ENCODE measurements around the gene TP53INP2. TPM values are rescaled to one million over a fixed set of nuclear protein-coding genes. Genes with fewer than 3 reads are reported as not detected.

The TP53INP2 gene
- total RNA-seq, 1 experiment from 2014 or later, result 29.7 TPM

DNA sequence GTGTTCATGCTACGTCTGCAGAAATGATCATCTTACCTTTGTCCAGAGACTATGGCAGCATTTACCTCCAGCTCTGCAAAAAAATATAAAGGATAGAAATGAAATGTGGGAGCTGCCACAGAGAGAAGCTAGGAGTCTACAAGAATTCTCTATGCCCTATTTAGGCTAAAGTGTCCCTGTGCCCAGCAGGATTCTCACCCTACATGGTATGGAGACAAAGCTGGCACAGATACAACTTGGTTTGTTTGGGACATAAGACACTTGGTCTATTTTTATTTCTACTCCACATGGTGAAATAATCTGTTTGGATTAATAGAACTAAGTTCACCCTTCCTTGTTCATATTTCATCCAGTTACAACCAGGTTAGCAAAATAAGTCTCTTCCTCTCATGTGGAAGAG lies 28.4 kb downstream of the TP53INP2 start:
- TF ChIP-seq, protein P1, sequence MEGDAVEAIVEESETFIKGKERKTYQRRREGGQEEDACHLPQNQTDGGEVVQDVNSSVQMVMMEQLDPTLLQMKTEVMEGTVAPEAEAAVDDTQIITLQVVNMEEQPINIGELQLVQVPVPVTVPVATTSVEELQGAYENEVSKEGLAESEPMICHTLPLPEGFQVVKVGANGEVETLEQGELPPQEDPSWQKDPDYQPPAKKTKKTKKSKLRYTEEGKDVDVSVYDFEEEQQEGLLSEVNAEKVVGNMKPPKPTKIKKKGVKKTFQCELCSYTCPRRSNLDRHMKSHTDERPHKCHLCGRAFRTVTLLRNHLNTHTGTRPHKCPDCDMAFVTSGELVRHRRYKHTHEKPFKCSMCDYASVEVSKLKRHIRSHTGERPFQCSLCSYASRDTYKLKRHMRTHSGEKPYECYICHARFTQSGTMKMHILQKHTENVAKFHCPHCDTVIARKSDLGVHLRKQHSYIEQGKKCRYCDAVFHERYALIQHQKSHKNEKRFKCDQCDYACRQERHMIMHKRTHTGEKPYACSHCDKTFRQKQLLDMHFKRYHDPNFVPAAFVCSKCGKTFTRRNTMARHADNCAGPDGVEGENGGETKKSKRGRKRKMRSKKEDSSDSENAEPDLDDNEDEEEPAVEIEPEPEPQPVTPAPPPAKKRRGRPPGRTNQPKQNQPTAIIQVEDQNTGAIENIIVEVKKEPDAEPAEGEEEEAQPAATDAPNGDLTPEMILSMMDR (IDR thresholded peaks at IDR 0.05; ENCODE audit: insufficient read depth in 1 of 2, low read depth in 1 of 2, low read length in 1 of 2, severe bottlenecking in 1 of 2, unreplicated experiment in 1 of 2), result no peak
- Mint-ChIP-seq H3K9me3 (ENCODE audit: unreplicated experiment) (no peaks in the 10 kb centered on the region), H3K36me3 (ENCODE audit: insufficient read depth, unreplicated experiment) (peaks cover 43% of the 10 kb centered on the region), H3K27me3 (ENCODE audit: insufficient read depth, unreplicated experiment) (no peaks in the 10 kb centered on the region), H3K4me3 (ENCODE audit: unreplicated experiment) (no peak overlapping the region), H3K27ac (ENCODE audit: unreplicated experiment) (no peak overlapping the region), H3K4me1 (ENCODE audit: low read depth, unreplicated experiment) (no peaks in the 10 kb centered on the region)
- intact Hi-C loops (cut with micrococcal nuclease; ENCODE audit: unreplicated experiment), result no loop called here
- Histone ChIP-seq H3K4me1 (no peaks in the 10 kb centered on the region), H3K36me3 (ENCODE audit: control insufficient read depth, insufficient read depth, low read length) (peaks cover 2% of the 10 kb centered on the region), H3K9me3 (no peaks in the 10 kb centered on the region), H3K4me3 (ENCODE audit: low read depth, low read length) (no peak overlapping the region), H3K27me3 (replicated peaks; ENCODE audit: control insufficient read depth, insufficient read depth, low read length) (no peaks in the 10 kb centered on the region)
- ChIA-PET CTCF (interaction anchor here (1.6 kb wide), 1 partner anchor 37 kb away, joined by 10 read pairs; no protein-coding TSS in a partner anchor), POLR2A (no interaction called here)
- no TSS peak for BruUV-seq (replicated peaks)
- DNase-seq, result no peak

DNA sequence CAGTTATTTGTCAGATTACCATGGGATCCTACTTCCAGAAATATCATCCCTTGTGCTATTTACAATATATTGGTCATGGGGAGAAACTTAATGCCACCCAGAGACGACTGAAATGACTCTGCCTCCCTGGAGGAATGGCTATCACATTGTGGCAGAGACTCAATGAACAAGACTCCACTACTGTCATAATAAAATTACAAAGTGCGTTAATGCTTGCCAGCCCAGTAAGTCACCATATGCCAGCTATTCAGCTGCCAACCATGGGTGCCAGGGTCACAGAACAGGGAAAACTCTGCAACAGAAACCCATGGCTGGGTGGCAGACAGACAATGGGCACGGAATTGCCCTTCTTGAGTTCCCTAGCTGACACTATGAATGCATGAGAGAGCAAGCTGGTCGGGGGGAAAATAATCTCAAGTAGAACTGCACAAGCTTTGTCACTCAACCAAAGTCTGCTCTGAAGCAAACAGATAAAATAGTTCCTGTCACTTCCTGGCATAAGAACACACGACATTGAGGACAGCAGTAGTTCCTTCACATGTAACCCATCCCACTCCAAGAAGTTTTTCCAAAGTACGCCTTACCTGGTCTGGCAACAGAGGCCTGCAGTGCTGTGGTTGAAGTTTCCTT lies 32.1 kb downstream of the TP53INP2 start:
- TF ChIP-seq, protein P1 (IDR thresholded peaks at IDR 0.05; ENCODE audit: insufficient read depth in 1 of 2, low read depth in 1 of 2, low read length in 1 of 2, severe bottlenecking in 1 of 2, unreplicated experiment in 1 of 2), result no peak
- H3K36me3 ChIP-seq (ENCODE audit: control insufficient read depth, insufficient read depth, low read length), result peaks cover 7% of the 10 kb centered on the region
- H3K9me3 ChIP-seq, result no peaks in the 10 kb centered on the region
- no peak overlapping the region for H3K4me3 Mint-ChIP-seq (ENCODE audit: unreplicated experiment)
- no peaks in the 10 kb centered on the region for H3K4me1 ChIP-seq
- H3K4me3 ChIP-seq (ENCODE audit: low read depth, low read length), result no peak overlapping the region
- intact Hi-C loops (cut with micrococcal nuclease; ENCODE audit: unreplicated experiment), result no loop called here
- H3K9me3 Mint-ChIP-seq (ENCODE audit: unreplicated experiment), result no peaks in the 10 kb centered on the region
- H3K27me3 ChIP-seq (replicated peaks; ENCODE audit: control insufficient read depth, insufficient read depth, low read length), result no peaks in the 10 kb centered on the region
- DNase-seq, result no peak
- CTCF ChIA-PET, result no interaction called here
- POLR2A ChIA-PET, result interaction anchor here (0.6 kb wide), 1 partner anchor 33 kb away, joined by 4 read pairs; no protein-coding TSS in a partner anchor
- H3K4me1 Mint-ChIP-seq (ENCODE audit: low read depth, unreplicated experiment), result no peaks in the 10 kb centered on the region
- peaks cover 61% of the 10 kb centered on the region for H3K36me3 Mint-ChIP-seq (ENCODE audit: insufficient read depth, unreplicated experiment)
- no TSS peak for BruUV-seq (replicated peaks)
- H3K27ac Mint-ChIP-seq (ENCODE audit: unreplicated experiment), result no peak overlapping the region
- no peaks in the 10 kb centered on the region for H3K27me3 Mint-ChIP-seq (ENCODE audit: insufficient read depth, unreplicated experiment)

DNA sequence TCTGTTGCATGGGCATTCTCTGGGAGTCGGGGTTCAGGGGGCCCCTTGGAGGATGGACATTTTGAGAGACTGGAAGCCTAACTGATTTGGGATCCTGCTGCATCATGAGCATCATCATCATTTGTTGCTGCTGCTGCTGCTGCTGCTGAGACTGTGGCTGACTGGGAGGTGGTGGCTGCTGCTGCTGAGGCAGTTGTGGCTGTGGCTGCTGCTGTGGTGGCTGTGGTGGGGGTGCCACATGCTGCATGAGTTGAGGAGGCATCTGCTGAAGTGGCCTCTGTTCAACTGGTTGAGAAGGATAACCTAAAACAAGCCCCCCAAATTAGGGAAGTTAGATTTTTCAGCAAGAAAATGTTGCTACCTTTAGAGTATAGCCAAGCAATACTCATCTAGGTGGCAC lies 38.9 kb downstream of the TP53INP2 start:
- Mint-ChIP-seq H3K36me3 (ENCODE audit: insufficient read depth, unreplicated experiment) (peaks cover 82% of the 10 kb centered on the region), H3K27me3 (ENCODE audit: insufficient read depth, unreplicated experiment) (no peaks in the 10 kb centered on the region), H3K4me1 (ENCODE audit: low read depth, unreplicated experiment) (no peaks in the 10 kb centered on the region), H3K4me3 (ENCODE audit: unreplicated experiment) (no peak overlapping the region), H3K9me3 (ENCODE audit: unreplicated experiment) (no peaks in the 10 kb centered on the region), H3K27ac (ENCODE audit: unreplicated experiment) (no peak overlapping the region)
- intact Hi-C loops (cut with micrococcal nuclease; ENCODE audit: unreplicated experiment), result no loop called here
- H3K4me1 ChIP-seq, result no peaks in the 10 kb centered on the region
- no peak overlapping the region for H3K4me3 ChIP-seq (ENCODE audit: low read depth, low read length)
- ChIA-PET CTCF (interaction anchor here (0.6 kb wide), 1 partner anchor 10 kb away, joined by 3 read pairs; no protein-coding TSS in a partner anchor), POLR2A (no interaction called here)
- DNase-seq, result no peak
- TF ChIP-seq, protein P1 (IDR thresholded peaks at IDR 0.05; ENCODE audit: insufficient read depth in 1 of 2, low read depth in 1 of 2, low read length in 1 of 2, severe bottlenecking in 1 of 2, unreplicated experiment in 1 of 2), result no peak
- no peaks in the 10 kb centered on the region for H3K27me3 ChIP-seq (replicated peaks; ENCODE audit: control insufficient read depth, insufficient read depth, low read length)
- peaks cover 13% of the 10 kb centered on the region for H3K36me3 ChIP-seq (ENCODE audit: control insufficient read depth, insufficient read depth, low read length)
- BruUV-seq (replicated peaks), result no TSS peak
- no peaks in the 10 kb centered on the region for H3K9me3 ChIP-seq

All from Caco-2 (cell line).